ENCODE measurements around the gene RELN.
"Not testable (repeated sequence)": the region's sequence is repeated elsewhere in the genome, so short reads cannot be mapped to it uniquely, and the experiment has no call there.

The RELN gene

GRCh38 chr7:103989200-103989784 is at the start of gene RELN:
RELN (minus strand) TSS chr7:103989658; CDS start chr7:103989356, 302 bp downstream.
- no peak for DNase-seq

- DNase-seq: no peak
Observed at GRCh38 chr7:104038136-104038535, 48.7 kb upstream of the RELN start.

- DNase-seq: not testable (repeated sequence)
Observed at GRCh38 chr7:104036889-104037288, 47.4 kb upstream of the RELN start.

- no peak for DNase-seq
Observed at GRCh38 chr7:104035351-104035750, 45.9 kb upstream of the RELN start.

GRCh38 chr7:104034679-104035078 is 45.2 kb upstream of the RELN start:
- DNase-seq: no peak

- DNase-seq: no peak
Observed at GRCh38 chr7:104033837-104034236, 44.4 kb upstream of the RELN start.

- DNase-seq: no peak
Observed at GRCh38 chr7:104032486-104032885, 43.0 kb upstream of the RELN start.

- no peak for DNase-seq
Observed at GRCh38 chr7:104029765-104030164, 40.3 kb upstream of the RELN start.

- no peak for DNase-seq
Observed at GRCh38 chr7:104024632-104025031, 35.2 kb upstream of the RELN start.

GRCh38 chr7:104023100-104023499 is 33.6 kb upstream of the RELN start:
- no peak for DNase-seq

GRCh38 chr7:104018425-104018824 is 29.0 kb upstream of the RELN start:
- DNase-seq: no peak

- no peak for DNase-seq
Observed at GRCh38 chr7:104017001-104017400, 27.5 kb upstream of the RELN start.

GRCh38 chr7:104012835-104013234 is 23.4 kb upstream of the RELN start:
- DNase-seq: no peak

GRCh38 chr7:104011829-104012228 is 22.4 kb upstream of the RELN start:
- DNase-seq: no peak

- DNase-seq: no peak
Observed at GRCh38 chr7:104010052-104010909, 20.8 kb upstream of the RELN start.

GRCh38 chr7:104008107-104008506 is 18.6 kb upstream of the RELN start:
- DNase-seq: no peak

GRCh38 chr7:104007614-104008013 is 18.2 kb upstream of the RELN start:
- no peak for DNase-seq

GRCh38 chr7:104005197-104005596 is 15.7 kb upstream of the RELN start:
- DNase-seq: no peak

- DNase-seq: no peak
Observed at GRCh38 chr7:103996639-103997038, 7.2 kb upstream of the RELN start.

- DNase-seq: no peak
Observed at GRCh38 chr7:103996017-103996551, 6.6 kb upstream of the RELN start.

GRCh38 chr7:103995554-103995953 is 6.1 kb upstream of the RELN start:
- DNase-seq: no peak

- no peak for DNase-seq
Observed at GRCh38 chr7:103993551-103993950, 4.1 kb upstream of the RELN start.

GRCh38 chr7:103991406-103991805 is 1.9 kb upstream of the RELN start:
- DNase-seq: no peak

- no peak for DNase-seq
Observed at GRCh38 chr7:103990991-103991390, 1.5 kb upstream of the RELN start.

Data from stimulated activated CD4-positive, alpha-beta T cell treated with anti-CD3 and anti-CD28 coated beads, Interleukin-4, amount 100 ng/mL, for 4 hours (primary cell).